HL-60 (cell line): ENCODE data around the gene IBA57.

Source experiments
- POLR2AphosphoS5 ChIP-seq: IDR thresholded peaks from 2 replicates; pipeline ENCODE4 v1.6.1; 2012; ENCODE audit warnings: low read depth
- REST ChIP-seq: IDR thresholded peaks from 2 replicates; pipeline ENCODE4 v1.6.1; 2012; ENCODE audit warnings: low read depth; ENCODE audit not compliant: insufficient replicate concordance
- SPI1 ChIP-seq: IDR thresholded peaks from 2 replicates; pipeline ENCODE4 v1.6.1; 2012; ENCODE audit warnings: low read depth, mild to moderate bottlenecking, borderline replicate concordance
- TF ChIP-seq, protein P1 (sequence below): IDR thresholded peaks from one replicate; pipeline ENCODE4 v1.5.1; 2011; ENCODE audit warnings: low read length, control low read depth, inconsistent platforms; ENCODE audit not compliant: insufficient read depth

DNA sequence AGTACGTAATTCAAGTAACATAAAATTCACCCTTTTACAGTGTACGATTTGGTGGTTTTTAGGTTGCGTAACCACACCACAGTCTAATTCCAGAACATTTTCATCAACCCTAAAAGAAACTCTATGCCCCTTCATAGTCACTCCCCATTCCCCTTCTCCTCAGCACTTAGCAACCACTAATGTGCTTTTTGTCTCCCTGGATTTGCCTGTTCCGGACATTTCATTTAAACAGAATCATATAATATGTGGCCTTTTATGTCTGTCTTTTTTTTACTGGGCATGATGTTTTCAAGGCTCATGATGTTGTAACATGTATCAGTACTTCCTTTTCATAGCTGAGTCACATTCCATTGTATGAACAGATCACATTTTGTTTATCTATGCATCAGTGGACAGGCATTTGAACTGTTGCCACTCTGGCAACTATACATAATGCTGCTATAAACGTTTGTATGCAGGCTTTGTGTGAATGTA, 63.0 kb downstream of the IBA57 start:
- TF ChIP-seq, protein P1, sequence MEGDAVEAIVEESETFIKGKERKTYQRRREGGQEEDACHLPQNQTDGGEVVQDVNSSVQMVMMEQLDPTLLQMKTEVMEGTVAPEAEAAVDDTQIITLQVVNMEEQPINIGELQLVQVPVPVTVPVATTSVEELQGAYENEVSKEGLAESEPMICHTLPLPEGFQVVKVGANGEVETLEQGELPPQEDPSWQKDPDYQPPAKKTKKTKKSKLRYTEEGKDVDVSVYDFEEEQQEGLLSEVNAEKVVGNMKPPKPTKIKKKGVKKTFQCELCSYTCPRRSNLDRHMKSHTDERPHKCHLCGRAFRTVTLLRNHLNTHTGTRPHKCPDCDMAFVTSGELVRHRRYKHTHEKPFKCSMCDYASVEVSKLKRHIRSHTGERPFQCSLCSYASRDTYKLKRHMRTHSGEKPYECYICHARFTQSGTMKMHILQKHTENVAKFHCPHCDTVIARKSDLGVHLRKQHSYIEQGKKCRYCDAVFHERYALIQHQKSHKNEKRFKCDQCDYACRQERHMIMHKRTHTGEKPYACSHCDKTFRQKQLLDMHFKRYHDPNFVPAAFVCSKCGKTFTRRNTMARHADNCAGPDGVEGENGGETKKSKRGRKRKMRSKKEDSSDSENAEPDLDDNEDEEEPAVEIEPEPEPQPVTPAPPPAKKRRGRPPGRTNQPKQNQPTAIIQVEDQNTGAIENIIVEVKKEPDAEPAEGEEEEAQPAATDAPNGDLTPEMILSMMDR: no peak
- no peak for TF ChIP-seq SPI1
- TF ChIP-seq POLR2AphosphoS5: no peak
- no peak for TF ChIP-seq REST
